Stomach (tissue), 4 donors: Measurements from ENCODE around the gene CCNK.

ENCODE experiments used
- EP300 ChIP-seq: sonication (generic); formaldehyde crosslinking; IDR thresholded peaks from one replicate; pipeline ENCODE4 v1.6.1; 2017; ENCODE audit warnings: antibody characterized with exemption
- POLR2A ChIP-seq, 4 donors: fragments of 450-650 bp; IDR thresholded peaks; one replicate each; pipeline ENCODE4 v1.6.1; 2016; ENCODE audit warnings: antibody characterized with exemption in 4 of 4, control low read depth in 2 of 4, mild to moderate bottlenecking in 1 of 4, moderate library complexity in 1 of 4
- POLR2AphosphoS5 ChIP-seq, 3 donors: sonication (generic); formaldehyde crosslinking; IDR thresholded peaks; one replicate each; pipeline ENCODE4 v1.6.1; 2016; ENCODE audit warnings: antibody characterized with exemption in 3 of 3
- TF ChIP-seq, protein P1 (sequence below), 7 experiments: fragments of 450-650 bp in 4 of 7; fragments of 200-600 bp in 3 of 7; sonication (generic) in 3 of 7; IDR thresholded peaks; one replicate each; pipeline ENCODE4 v1.5.1; 2016 to 2019; ENCODE audit warnings: antibody characterized with exemption in 7 of 7, control low read depth in 2 of 7, mild to moderate bottlenecking in 1 of 7

DNA sequence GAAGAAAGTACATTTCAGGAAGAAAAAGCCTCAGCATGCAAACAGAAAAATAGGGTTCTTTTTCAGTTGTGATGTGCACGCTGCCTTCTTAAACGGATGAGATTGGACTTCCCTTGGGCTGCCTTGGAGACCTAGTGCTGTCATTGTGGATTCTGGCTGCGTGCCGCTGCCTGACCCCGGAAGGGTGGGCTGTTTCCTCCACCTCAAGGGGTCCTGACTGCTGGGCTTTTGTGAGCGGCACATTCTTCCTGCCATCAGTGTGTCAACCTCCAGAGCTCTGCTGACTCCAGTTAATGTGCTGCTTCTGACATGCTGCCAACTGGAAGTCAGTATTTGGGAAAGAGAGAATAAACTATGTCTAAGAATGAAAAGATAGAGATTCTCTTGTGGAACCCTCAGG is 25.1 kb downstream of the CCNK start:
- TF ChIP-seq, protein P1, sequence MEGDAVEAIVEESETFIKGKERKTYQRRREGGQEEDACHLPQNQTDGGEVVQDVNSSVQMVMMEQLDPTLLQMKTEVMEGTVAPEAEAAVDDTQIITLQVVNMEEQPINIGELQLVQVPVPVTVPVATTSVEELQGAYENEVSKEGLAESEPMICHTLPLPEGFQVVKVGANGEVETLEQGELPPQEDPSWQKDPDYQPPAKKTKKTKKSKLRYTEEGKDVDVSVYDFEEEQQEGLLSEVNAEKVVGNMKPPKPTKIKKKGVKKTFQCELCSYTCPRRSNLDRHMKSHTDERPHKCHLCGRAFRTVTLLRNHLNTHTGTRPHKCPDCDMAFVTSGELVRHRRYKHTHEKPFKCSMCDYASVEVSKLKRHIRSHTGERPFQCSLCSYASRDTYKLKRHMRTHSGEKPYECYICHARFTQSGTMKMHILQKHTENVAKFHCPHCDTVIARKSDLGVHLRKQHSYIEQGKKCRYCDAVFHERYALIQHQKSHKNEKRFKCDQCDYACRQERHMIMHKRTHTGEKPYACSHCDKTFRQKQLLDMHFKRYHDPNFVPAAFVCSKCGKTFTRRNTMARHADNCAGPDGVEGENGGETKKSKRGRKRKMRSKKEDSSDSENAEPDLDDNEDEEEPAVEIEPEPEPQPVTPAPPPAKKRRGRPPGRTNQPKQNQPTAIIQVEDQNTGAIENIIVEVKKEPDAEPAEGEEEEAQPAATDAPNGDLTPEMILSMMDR (IDR thresholded peaks at IDR 0.05) = no peak
- no peak for TF ChIP-seq POLR2AphosphoS5 (IDR thresholded peaks at IDR 0.05)
- TF ChIP-seq POLR2A (IDR thresholded peaks at IDR 0.05) = no peak
- TF ChIP-seq EP300 = no peak
